HepG2 (cell line): ENCODE results near the gene CHRD. TPM values are rescaled to one million over a fixed set of nuclear protein-coding genes. Genes with fewer than 3 reads are reported as not detected.

Source experiments
- HNF4A ChIP-seq: sonication (generic); formaldehyde crosslinking; IDR thresholded peaks from 2 replicates; pipeline ENCODE4 v1.4.0; 2020; ENCODE audit warnings: missing genetic modification reagents
- IRX3 ChIP-seq: sonication (generic); formaldehyde crosslinking; IDR thresholded peaks from 2 replicates; pipeline ENCODE4 v1.8.1; 2023; ENCODE audit warnings: mild to moderate bottlenecking, low read depth, missing genetic modification reagents, borderline replicate concordance
- KDM5B ChIP-seq: sonication (generic); formaldehyde crosslinking; IDR thresholded peaks from 2 replicates; pipeline ENCODE4 v1.4.0; 2020; ENCODE audit warnings: missing genetic modification reagents, mild to moderate bottlenecking, borderline replicate concordance
- MTA3 ChIP-seq: sonication (generic); formaldehyde crosslinking; IDR thresholded peaks from 2 replicates; pipeline ENCODE4 v1.4.0; 2020; ENCODE audit warnings: missing genetic modification reagents
- NONO ChIP-seq, 2 experiments: fragments of 450-650 bp in 1 of 2; sonication (generic) in 1 of 2; formaldehyde crosslinking in 1 of 2; IDR thresholded peaks in 1 of 2; conservative IDR thresholded peaks in 1 of 2; 2 replicates each; pipeline versions ENCODE4 v1.6.1 to v1.8.0; 2017 to 2022; ENCODE audit warnings: mild to moderate bottlenecking in 1 of 2, missing genetic modification reagents in 1 of 2, moderate library complexity in 1 of 2
- PHF5A ChIP-seq: IDR thresholded peaks from one replicate; pipeline ENCODE4 v1.6.1; 2018; ENCODE audit warnings: low read depth, missing genetic modification reagents; ENCODE audit not compliant: unreplicated experiment
- POLR2A ChIP-seq, 2 experiments: IDR thresholded peaks; 2 replicates each; pipeline ENCODE4 v1.6.1; 2011; ENCODE audit warnings: low read depth in 2 of 2, low read length in 2 of 2, mild to moderate bottlenecking in 1 of 2, moderate library complexity in 1 of 2; ENCODE audit not compliant: insufficient read depth in 1 of 2
- TBX3 ChIP-seq: fragments of 450-650 bp; IDR thresholded peaks from 2 replicates; pipeline ENCODE4 v1.6.1; 2017; ENCODE audit warnings: antibody characterized with exemption, mild to moderate bottlenecking, inconsistent platforms, borderline replicate concordance
- ZBTB38 ChIP-seq: sonication (generic); formaldehyde crosslinking; IDR thresholded peaks from 2 replicates; pipeline ENCODE4 v1.5.1; 2020; ENCODE audit warnings: mild to moderate bottlenecking, missing genetic modification reagents
- ZNF274 ChIP-seq: sonication (generic); formaldehyde crosslinking; IDR thresholded peaks from 2 replicates; pipeline ENCODE4 v1.5.1; 2020; ENCODE audit warnings: mild to moderate bottlenecking, missing genetic modification reagents
- ZNF329 ChIP-seq: sonication (generic); formaldehyde crosslinking; IDR thresholded peaks from 2 replicates; pipeline ENCODE4 v1.9.0; 2021; ENCODE audit warnings: low read depth, mild to moderate bottlenecking, missing genetic modification reagents
- ZNF333 ChIP-seq: sonication (generic); formaldehyde crosslinking; IDR thresholded peaks from 2 replicates; pipeline ENCODE4 v1.4.0; 2020; ENCODE audit warnings: mild to moderate bottlenecking, missing genetic modification reagents, borderline replicate concordance
- ZNF530 ChIP-seq: sonication (generic); formaldehyde crosslinking; IDR thresholded peaks from 2 replicates; pipeline ENCODE4 v1.5.0; 2020; ENCODE audit warnings: low read depth, mild to moderate bottlenecking, missing genetic modification reagents
- ZNF577 ChIP-seq: sonication (generic); formaldehyde crosslinking; IDR thresholded peaks from 2 replicates; pipeline ENCODE4 v1.4.0; 2020; ENCODE audit warnings: mild to moderate bottlenecking, low read depth, missing genetic modification reagents, borderline replicate concordance
- ZNF768 ChIP-seq: sonication (generic); formaldehyde crosslinking; IDR thresholded peaks from 2 replicates; pipeline ENCODE4 v1.4.0; 2020; ENCODE audit warnings: missing genetic modification reagents
- ZNF775 ChIP-seq: sonication (generic); formaldehyde crosslinking; IDR thresholded peaks from 2 replicates; pipeline ENCODE4 v1.4.0; 2020; ENCODE audit warnings: missing genetic modification reagents, mild to moderate bottlenecking, moderate library complexity, borderline replicate concordance
- ZNF83 ChIP-seq: sonication (generic); formaldehyde crosslinking; IDR thresholded peaks from 2 replicates; pipeline ENCODE4 v1.4.0; 2020; ENCODE audit warnings: missing genetic modification reagents, mild to moderate bottlenecking, borderline replicate concordance
- ZSCAN22 ChIP-seq: sonication (generic); formaldehyde crosslinking; IDR thresholded peaks from 2 replicates; pipeline ENCODE4 v1.4.0; 2020; ENCODE audit warnings: mild to moderate bottlenecking, missing genetic modification reagents
- polyA plus RNA-seq, 8 experiments: library from polyadenylated mRNA; depleted of rRNA in 3 of 8; stranded (reverse) in 7 of 8; unstranded in 1 of 8; fragments of >200 nt; fragmentation: Illumina TruSeq in 4 of 8; extraction: Trizol in 4 of 8; gene quantifications; 2 replicates each; pipeline versions ENCODE4 v1.2.1 to v1.2.3, GENCODE V29; 2011 to 2016; ENCODE audit warnings: low read depth in 4 of 8, missing spikeins in 1 of 8, mixed read lengths in 1 of 8; ENCODE audit not compliant: insufficient read depth in 1 of 8
- total RNA-seq, 5 experiments: library from RNA; depleted of rRNA; stranded (reverse); fragments of >200 nt; fragmentation: Illumina TruSeq; extraction: Trizol; gene quantifications; 2 replicates each; pipeline ENCODE4 v1.2.3, GENCODE V29; 2016; ENCODE audit warnings: low read depth in 1 of 5
- TF ChIP-seq, protein P1 (sequence below): sonication (generic); formaldehyde crosslinking; IDR thresholded peaks from 2 replicates; pipeline ENCODE4 v1.4.0; 2020; ENCODE audit warnings: missing genetic modification reagents, mild to moderate bottlenecking, borderline replicate concordance
- TF ChIP-seq, protein P2 (sequence below): sonication (generic); formaldehyde crosslinking; IDR thresholded peaks from 2 replicates; pipeline ENCODE4 v1.4.0; 2020; ENCODE audit warnings: missing genetic modification reagents
- TF ChIP-seq, protein P3 (sequence below): sonication (generic); formaldehyde crosslinking; IDR thresholded peaks from 2 replicates; pipeline ENCODE4 v1.4.0; 2020; ENCODE audit warnings: missing genetic modification reagents
- TF ChIP-seq, protein P4 (sequence below): IDR thresholded peaks from 2 replicates; pipeline ENCODE4 v1.6.1; 2016; ENCODE audit warnings: missing compliant biosample characterization, missing genetic modification reagents, borderline replicate concordance

The CHRD gene
- total and polyA plus RNA-seq, 2 of the 13 experiments (the other 11 are each of a cell fraction or from before 2014, with no cell fraction given), result 22.2 to 35.2 TPM

- TF ChIP-seq, protein P1, sequence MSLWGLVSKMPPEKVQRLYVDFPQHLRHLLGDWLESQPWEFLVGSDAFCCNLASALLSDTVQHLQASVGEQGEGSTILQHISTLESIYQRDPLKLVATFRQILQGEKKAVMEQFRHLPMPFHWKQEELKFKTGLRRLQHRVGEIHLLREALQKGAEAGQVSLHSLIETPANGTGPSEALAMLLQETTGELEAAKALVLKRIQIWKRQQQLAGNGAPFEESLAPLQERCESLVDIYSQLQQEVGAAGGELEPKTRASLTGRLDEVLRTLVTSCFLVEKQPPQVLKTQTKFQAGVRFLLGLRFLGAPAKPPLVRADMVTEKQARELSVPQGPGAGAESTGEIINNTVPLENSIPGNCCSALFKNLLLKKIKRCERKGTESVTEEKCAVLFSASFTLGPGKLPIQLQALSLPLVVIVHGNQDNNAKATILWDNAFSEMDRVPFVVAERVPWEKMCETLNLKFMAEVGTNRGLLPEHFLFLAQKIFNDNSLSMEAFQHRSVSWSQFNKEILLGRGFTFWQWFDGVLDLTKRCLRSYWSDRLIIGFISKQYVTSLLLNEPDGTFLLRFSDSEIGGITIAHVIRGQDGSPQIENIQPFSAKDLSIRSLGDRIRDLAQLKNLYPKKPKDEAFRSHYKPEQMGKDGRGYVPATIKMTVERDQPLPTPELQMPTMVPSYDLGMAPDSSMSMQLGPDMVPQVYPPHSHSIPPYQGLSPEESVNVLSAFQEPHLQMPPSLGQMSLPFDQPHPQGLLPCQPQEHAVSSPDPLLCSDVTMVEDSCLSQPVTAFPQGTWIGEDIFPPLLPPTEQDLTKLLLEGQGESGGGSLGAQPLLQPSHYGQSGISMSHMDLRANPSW, result peak; percentile 42; the same call in 1 of the 2 replicates
- TF ChIP-seq ZSCAN22 (CRISPR knock-in tag), result no peak
- TF ChIP-seq NONO (IDR thresholded peaks at IDR 0.05), result no peak
- TF ChIP-seq NONO (CRISPR knock-in tag; conservative IDR thresholded peaks at IDR 0.05), result peak; percentile 54; the same call in 1 of the 2 replicates
- TF ChIP-seq, protein P2, sequence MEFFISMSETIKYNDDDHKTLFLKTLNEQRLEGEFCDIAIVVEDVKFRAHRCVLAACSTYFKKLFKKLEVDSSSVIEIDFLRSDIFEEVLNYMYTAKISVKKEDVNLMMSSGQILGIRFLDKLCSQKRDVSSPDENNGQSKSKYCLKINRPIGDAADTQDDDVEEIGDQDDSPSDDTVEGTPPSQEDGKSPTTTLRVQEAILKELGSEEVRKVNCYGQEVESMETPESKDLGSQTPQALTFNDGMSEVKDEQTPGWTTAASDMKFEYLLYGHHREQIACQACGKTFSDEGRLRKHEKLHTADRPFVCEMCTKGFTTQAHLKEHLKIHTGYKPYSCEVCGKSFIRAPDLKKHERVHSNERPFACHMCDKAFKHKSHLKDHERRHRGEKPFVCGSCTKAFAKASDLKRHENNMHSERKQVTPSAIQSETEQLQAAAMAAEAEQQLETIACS (CRISPR knock-in tag), result no peak
- TF ChIP-seq ZBTB38 (CRISPR knock-in tag), result no peak
- TF ChIP-seq ZNF775 (CRISPR knock-in tag), result no peak
- no peak for TF ChIP-seq ZNF530 (CRISPR knock-in tag)
- TF ChIP-seq, protein P3, sequence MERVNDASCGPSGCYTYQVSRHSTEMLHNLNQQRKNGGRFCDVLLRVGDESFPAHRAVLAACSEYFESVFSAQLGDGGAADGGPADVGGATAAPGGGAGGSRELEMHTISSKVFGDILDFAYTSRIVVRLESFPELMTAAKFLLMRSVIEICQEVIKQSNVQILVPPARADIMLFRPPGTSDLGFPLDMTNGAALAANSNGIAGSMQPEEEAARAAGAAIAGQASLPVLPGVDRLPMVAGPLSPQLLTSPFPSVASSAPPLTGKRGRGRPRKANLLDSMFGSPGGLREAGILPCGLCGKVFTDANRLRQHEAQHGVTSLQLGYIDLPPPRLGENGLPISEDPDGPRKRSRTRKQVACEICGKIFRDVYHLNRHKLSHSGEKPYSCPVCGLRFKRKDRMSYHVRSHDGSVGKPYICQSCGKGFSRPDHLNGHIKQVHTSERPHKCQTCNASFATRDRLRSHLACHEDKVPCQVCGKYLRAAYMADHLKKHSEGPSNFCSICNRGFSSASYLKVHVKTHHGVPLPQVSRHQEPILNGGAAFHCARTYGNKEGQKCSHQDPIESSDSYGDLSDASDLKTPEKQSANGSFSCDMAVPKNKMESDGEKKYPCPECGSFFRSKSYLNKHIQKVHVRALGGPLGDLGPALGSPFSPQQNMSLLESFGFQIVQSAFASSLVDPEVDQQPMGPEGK (CRISPR knock-in tag), result peak; percentile 63
- TF ChIP-seq ZNF274 (CRISPR knock-in tag), result peak; percentile 81
- TF ChIP-seq ZNF333 (CRISPR knock-in tag), result 0 out of 2 replicates have a peak, but pooled peaks have one; percentile 42
- peak; percentile 59 for TF ChIP-seq IRX3 (CRISPR knock-in tag)
- no peak for TF ChIP-seq ZNF577
- no peak; the same call in 1 of the 2 replicates for TF ChIP-seq ZNF768 (CRISPR knock-in tag)
- TF ChIP-seq ZNF83 (CRISPR knock-in tag), result no peak
- no peak for TF ChIP-seq MTA3 (CRISPR knock-in tag)
- TF ChIP-seq TBX3, result no peak
- TF ChIP-seq, protein P4, sequence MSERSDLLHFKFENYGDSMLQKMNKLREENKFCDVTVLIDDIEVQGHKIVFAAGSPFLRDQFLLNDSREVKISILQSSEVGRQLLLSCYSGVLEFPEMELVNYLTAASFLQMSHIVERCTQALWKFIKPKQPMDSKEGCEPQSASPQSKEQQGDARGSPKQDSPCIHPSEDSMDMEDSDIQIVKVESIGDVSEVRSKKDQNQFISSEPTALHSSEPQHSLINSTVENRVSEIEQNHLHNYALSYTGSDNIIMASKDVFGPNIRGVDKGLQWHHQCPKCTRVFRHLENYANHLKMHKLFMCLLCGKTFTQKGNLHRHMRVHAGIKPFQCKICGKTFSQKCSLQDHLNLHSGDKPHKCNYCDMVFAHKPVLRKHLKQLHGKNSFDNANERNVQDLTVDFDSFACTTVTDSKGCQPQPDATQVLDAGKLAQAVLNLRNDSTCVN, result no peak
- no peak for TF ChIP-seq HNF4A
- TF ChIP-seq ZNF329 (CRISPR knock-in tag), result 0 out of 2 replicates have a peak, but pooled peaks have one; percentile 4
- TF ChIP-seq PHF5A (CRISPR knock-in tag), result peak; percentile 76
- TF ChIP-seq POLR2A (IDR thresholded peaks at IDR 0.05; ENCODE audit: insufficient read depth in 1 of 2, low read depth in 2 of 2, low read length in 2 of 2), result peak; percentile 18 to 67; a peak in 3 of 4 replicates
- TF ChIP-seq KDM5B (CRISPR knock-in tag), result peak; percentile 40
Measured at GRCh38 chr3:184335661-184336546, 44.0 kb upstream of the CHRD start (continued).
